Measurements from ENCODE around the gene CALML6. TPM values are rescaled to one million over a fixed set of nuclear protein-coding genes. Genes with fewer than 3 reads are reported as not detected.

The CALML6 gene
- total and polyA plus RNA-seq, 2 of the 4 experiments (the other 2 are of a cell fraction) = 0.91 TPM; not detected in 1

DNA sequence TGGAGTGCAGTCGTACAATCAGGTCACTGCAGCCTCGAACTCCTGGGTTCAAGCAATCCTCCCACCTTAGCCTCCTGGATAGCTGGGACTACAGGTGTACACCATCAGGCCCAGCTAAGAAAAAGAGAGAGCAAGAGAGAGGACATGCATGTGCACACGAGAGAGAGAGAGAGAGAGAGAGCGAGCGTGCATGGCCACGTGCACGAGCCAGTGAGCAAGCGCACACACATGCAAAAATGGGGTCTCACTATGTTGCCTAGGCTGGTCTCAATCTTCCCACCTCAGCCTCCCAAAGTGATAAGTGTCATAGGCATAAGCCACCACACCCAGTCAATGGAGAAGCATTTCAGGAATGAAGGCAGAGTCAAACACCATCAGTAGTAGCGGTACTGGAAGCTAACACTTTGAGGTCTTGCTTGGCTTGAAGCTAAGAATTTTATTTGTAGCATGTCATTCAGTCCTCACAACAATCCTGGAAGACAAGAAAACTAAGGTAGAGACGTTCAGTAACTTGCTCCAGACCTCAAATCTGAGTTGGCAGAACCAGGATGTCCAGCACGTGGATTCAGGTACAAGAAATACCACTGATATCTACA, 38.6 kb upstream of the CALML6 start:
- no peaks in the 10 kb centered on the region for H3K9me3 ChIP-seq (ENCODE audit: control insufficient read depth, insufficient read depth, low read length)
- H4K20me1 ChIP-seq (ENCODE audit: insufficient read depth, low read length) = peaks cover 100% of the 10 kb centered on the region
- no peak overlapping the region for H2BK15ac ChIP-seq (ENCODE audit: low read depth, low read length)
- H3K9ac ChIP-seq (ENCODE audit: low read depth, low read length) = no peak overlapping the region
- BruUV-seq (replicated peaks) = no TSS peak
- peak overlapping the region; percentile 7; the same call in 1 of the 2 replicates for H2AK5ac ChIP-seq (ENCODE audit: low read depth, low read length)
- TF ChIP-seq ELK1 (IDR thresholded peaks at IDR 0.05; ENCODE audit: borderline replicate concordance, low read depth, low read length) = no peak
- no peak for TF ChIP-seq POLR2A (IDR thresholded peaks at IDR 0.05; ENCODE audit: low read depth, low read length)
- TF ChIP-seq FOS (IDR thresholded peaks at IDR 0.05; ENCODE audit: low read depth, low read length) = no peak
- TF ChIP-seq BHLHE40 (IDR thresholded peaks at IDR 0.05; ENCODE audit: low read depth, low read length) = no peak
- TF ChIP-seq CEBPB (IDR thresholded peaks at IDR 0.05; ENCODE audit: low read depth, low read length) = no peak
- no peak for TF ChIP-seq USF2 (IDR thresholded peaks at IDR 0.05; ENCODE audit: low read depth, low read length)
- no peak for TF ChIP-seq RFX5 (IDR thresholded peaks at IDR 0.05; ENCODE audit: low read depth, low read length)
- H3K27ac ChIP-seq (ENCODE audit: insufficient read depth, low read length) = no peak overlapping the region
- H3K27me3 ChIP-seq (ENCODE audit: control insufficient read depth, insufficient read depth, low read length) = no peaks in the 10 kb centered on the region
- peaks cover 32% of the 10 kb centered on the region for H3K36me3 ChIP-seq (ENCODE audit: control insufficient read depth, insufficient read depth, low read length)
- no peak overlapping the region for H3K4ac ChIP-seq (ENCODE audit: low read depth, low read length)
- H3K56ac ChIP-seq (ENCODE audit: extremely low read depth, insufficient read depth, low read length) = no peak overlapping the region
- in situ Hi-C loops (cut with MboI; ENCODE audit: low sequenced_read_pairs) (no loop called here), dilution Hi-C loops (cut with HindIII; ENCODE audit: low sequenced_read_pairs, unreplicated experiment) (no loop called here), intact Hi-C loops (cut with micrococcal nuclease) (no loop called here)
- H2BK120ac ChIP-seq (ENCODE audit: low read depth, low read length) = no peak overlapping the region
- no peak overlapping the region for H2BK5ac ChIP-seq (ENCODE audit: low read depth, low read length, poor library complexity, severe bottlenecking)
- no peak overlapping the region for H2AFZ ChIP-seq (replicated peaks; ENCODE audit: low read length, poor library complexity)
- peak; percentile 54 for ATAC-seq (ENCODE audit: low read depth)
- POLR2A ChIA-PET (ENCODE audit: unreplicated experiment) = no interaction called here
- H4K5ac ChIP-seq (ENCODE audit: low read depth, low read length) = no peak overlapping the region
- H3K4me2 ChIP-seq (ENCODE audit: low read depth, low read length) = no peak overlapping the region
- no peak overlapping the region for H3K18ac ChIP-seq (ENCODE audit: low read depth, low read length)
- H3K79me1 ChIP-seq (ENCODE audit: low read depth in 1 of 2, low read length in 2 of 2) = peaks cover 0 to 68% of the 10 kb centered on the region in 2 experiments; a peak in 2 of 4 replicates
- peaks cover 19% of the 10 kb centered on the region for H3K4me1 ChIP-seq (ENCODE audit: control insufficient read depth, insufficient read depth, low read length)
- H3K4me3 ChIP-seq (ENCODE audit: insufficient read depth, low read depth, low read length) = no peak overlapping the region
- H3K14ac ChIP-seq (replicated peaks; ENCODE audit: low read depth, low read length) = no peak overlapping the region
- H3K9me1 ChIP-seq (ENCODE audit: insufficient read depth, low read length) = peaks cover 63% of the 10 kb centered on the region
- no peak overlapping the region for H2BK20ac ChIP-seq (ENCODE audit: low read depth, low read length)
- H3K23ac ChIP-seq (ENCODE audit: low read depth, low read length) = peak overlapping the region; percentile 4; the same call in 1 of the 2 replicates
- CTCF ChIA-PET = no interaction called here
- DNase-seq = peak; percentile 32
- no peak overlapping the region for H2AK9ac ChIP-seq (replicated peaks; ENCODE audit: low read depth, low read length, poor library complexity)
- no peak overlapping the region for H4K8ac ChIP-seq (ENCODE audit: low read depth in 2 of 2, low read length in 2 of 2)
- no CpG with 5 or more reads among the region's 11 CpGs for WGBS, 2 experiments (ENCODE audit: extremely low coverage in 2 of 2, insufficient read length in 1 of 2)
- H4K91ac ChIP-seq (ENCODE audit: insufficient read depth, low read depth, low read length) = no peak overlapping the region

Data from IMR-90 (cell line).